Fibroblast of peridontal ligament (primary cell): ENCODE measurements around the gene YTHDC1.
A peak's percentile ranks its signal among the peaks of the same experiment; 100 is the strongest.
"Not testable (repeated sequence)": the region's sequence is repeated elsewhere in the genome, so short reads cannot be mapped to it uniquely, and the experiment has no call there.

Experiments
- DNase-seq: peaks from one replicate; pipeline ENCODE4 v3.0.0-alpha.2; 2010; ENCODE audit errors: extremely low read depth

The YTHDC1 gene

DNA sequence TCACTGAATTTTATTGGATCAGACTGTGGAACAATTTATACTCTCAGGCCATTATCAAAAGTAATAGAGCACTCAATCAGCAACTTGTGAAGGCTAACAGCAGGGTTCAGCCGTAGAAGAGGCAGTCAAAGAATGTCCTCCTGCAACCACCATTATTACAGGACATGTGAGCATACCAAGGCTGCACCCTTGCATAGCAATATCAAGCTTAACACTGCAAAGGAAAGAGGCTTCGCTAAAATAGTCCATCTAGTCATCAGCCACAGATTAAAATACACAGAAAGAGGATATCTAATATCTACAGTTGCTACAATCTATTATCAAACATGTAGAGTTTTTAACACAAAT lies 61.5 kb downstream of the YTHDC1 start:
- no peak for DNase-seq

DNA sequence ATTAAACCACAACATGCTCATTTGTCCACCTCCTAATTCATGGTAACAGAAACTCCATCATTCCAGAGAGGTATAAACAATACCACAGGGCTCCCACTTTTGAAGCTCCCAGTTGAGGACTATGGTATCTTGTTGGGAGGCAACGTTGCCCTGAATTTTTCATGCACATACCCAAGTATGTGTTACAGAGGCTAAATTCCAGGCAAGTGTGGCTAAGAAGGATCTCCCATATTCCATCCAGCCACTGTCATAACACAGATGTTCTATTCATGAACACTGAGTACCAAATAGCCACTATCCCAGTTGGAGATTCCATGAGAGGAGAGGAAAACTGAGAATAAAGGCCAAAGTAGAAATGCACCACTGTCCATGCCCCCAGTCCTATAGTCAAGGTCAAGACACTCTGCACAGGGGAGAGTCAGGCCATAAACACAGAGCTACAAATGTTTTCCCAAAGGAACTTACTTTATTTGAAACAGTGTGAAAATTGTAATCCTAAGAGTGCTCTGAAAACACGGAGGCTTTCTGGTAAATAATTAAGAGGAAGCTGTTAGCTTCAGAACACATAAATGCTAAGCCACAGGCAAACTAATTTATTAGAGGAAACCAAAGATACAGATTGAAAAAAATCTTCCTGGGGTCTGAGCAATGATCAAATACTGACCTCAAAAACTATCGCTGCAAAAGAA lies 62.0 kb downstream of the YTHDC1 start:
- DNase-seq: no peak

DNA sequence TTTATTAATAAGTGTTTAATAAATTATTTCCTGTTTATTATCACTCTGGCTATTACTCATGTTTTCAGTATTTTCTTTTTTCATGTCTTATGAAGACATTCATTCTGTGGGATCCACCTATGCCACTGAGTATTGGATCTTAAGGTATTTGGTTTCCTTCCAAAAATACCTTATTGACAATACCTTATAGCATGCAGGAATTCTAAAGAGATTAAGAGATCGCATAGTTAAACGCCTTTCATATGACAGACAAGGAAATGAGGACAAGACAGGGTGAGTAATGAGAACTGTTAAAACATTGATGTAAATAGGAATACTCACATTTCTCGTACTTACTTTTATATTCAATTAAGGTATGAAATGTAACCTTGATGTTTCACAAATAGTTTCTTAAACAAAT lies 66.2 kb downstream of the YTHDC1 start:
- DNase-seq: no peak

DNA sequence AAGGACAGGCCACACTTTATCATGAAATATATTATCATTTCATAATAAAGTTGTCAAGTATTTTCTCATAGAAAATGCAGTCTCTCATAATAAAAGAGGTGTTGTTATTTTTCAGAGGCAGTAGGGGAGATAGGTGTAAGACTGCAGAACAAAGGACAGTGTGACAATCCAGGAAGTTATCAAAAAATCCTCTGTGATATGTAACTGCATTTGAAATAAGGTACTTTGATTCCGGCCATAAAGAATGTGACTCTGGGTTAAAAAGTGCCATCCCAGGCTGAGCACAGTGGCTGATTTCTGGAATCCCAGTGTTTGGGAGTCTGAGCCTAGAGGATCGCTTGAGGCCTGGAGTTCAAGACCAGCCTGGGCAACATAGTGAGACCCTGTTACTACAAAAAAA lies 66.8 kb downstream of the YTHDC1 start:
- no peak for DNase-seq

DNA sequence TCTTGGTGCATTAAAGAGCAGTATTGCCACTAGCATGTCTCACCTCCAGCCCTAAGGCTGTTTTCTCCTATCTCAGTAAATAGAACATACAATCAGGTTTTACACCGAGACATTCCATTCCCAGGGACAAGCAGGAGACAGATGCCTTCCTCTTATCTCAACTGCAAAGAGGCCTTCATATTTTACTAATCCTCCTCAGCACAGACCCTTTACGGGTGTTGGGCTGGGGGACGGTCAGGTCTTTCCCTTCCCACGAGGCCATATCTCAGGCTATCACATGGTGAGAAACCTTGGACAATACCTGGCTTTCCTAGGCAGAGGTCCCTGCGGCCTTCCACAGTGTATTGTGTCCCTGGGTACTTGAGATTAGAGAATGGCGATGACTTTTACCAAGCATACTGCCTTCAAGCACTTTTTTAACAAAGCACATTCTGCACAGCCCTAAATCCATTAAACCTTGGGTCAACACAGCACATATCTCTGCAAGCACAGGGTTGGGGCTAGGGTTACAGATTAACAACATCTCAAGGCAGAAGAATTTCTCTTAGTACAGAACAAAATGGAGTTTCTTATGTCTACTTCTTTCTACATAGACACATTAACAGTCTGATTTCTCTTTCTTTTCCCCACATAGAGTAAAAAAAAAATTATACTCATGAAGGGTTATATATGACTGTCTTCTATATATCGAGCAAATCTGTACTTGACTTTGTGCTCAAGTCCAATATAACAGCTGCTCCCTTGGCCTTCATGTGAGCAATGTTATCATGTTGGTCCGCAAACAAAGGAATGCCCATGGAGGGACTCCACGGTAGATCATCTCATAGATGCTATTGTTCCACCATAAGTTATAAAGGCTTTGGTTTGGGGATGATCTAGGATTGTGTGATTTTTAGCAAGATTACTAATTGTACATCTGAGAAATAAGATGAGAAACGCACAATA lies 67.8 kb downstream of the YTHDC1 start:
- DNase-seq: not testable (repeated sequence)

DNA sequence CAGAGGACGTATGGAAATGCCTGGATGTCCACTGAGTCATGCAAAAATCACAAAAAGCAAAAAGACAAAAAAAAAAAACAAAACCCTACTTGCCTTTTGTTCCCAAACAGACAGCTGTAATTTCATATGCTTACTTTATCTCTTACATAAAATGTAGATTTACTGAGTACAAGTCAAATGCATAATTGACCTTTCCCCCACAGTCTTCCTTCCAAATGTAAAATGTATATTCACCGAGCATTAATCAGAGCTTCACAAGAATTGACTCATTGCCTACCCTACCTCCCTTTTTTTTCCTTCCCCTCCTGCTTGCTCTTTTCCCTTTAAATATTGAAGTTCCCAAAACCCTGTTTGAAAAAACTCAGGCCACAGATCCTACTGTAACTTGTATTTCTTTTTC lies 71.9 kb downstream of the YTHDC1 start:
- DNase-seq: no peak

DNA sequence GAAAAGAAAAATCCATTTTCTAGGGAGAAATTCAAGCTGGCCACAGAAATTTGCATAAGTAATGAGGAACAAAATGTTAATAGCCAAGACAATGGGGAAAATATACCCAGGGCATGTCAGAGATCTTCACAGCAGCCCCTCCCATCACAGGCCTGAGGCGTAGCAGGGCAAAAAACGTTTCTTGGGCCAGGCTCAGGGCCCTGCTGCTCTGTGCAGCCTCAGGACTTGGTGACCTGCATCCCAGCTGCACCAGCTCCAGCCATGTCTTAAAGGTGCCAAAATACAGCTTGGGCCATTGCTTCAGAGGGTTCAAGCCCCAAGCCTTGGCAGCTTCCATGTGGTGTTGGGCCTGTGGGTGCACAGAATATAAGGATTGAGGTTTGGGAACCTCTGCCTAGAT lies 72.3 kb downstream of the YTHDC1 start:
- no peak for DNase-seq

DNA sequence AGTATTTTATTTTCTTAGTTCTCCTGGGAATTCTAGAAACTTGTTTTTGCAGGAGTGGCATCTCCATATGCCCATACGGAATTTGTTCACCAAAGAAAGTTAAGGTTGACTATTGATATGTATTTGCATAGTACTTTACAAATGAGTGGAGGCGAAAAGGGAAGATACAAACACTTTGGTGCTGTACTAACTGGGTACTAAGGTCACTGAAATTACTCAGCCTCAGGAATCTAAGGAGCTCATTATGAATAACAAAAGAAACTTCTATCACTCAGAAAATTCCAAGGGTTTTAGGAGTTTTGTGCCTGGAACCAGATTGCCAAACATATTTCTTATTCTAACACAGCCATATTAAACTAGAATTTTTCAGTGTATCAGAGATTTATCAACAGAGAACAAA lies 77.0 kb downstream of the YTHDC1 start:
- peak; percentile 3 for DNase-seq

DNA sequence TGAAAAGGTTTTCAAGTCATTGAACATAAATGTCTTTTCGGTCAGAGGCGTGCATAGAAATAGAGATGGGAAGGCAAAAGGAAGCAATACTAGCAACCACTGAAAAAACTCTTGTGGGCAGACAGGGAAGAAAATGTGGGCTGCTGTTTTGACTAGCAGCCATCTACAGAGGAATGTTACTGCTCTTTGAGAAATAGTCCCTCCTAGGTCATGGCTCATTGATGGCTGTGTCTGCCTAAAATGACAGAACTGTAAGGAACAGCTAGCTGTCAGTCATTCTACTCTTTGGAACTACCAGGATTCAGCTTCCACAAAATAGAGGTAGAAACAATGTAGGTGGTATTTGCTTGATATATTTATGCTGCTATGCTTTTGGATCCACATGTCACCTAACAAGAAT lies 77.5 kb downstream of the YTHDC1 start:
- peak; percentile 19 for DNase-seq

DNA sequence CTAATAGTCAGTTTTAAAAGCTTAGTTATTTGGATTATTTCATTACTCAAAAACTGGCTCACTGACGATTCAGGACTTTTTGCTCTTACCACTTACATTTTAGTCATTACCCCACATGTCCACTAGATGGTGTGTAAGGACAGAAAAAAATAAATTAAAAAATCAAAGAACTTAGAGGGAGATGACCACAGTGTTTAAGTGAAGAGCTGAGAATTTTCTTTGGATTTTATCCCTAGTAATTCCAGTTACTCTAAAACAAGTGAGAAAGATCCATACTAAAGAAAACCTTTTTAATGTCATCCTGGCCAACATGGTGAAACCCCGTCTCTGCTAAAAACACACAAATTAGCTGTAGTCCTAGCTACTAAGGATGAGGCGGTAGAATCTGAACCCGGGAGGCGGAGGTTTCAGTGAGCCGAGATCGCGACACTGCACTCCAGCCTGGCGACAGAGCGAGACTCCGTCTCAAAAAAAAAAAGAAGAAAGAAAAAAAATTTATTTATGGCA lies 78.0 kb downstream of the YTHDC1 start:
- peak; percentile 82 for DNase-seq

DNA sequence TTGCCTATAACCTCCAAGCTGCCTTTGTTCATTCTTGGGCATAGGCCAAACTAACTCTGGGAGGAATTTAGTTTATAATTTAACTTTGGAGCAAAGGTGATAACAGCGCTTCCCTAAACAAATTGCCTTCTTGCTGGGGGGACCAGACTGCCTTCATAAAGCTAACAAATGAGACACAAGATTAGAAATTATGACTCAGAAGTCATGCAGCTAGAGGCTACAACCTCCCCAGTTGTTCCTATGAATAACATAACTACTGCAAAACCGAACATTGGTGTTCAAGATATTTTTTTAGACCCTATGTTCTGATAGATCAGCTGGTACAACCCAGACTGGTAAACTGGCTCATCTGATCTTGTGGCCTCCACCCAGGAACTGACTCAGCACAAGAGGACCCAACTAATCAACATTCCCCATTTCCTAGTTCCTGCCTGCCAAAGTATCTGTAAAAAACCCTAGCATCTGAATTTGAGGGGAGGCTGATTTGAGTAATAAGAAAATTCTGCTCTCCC lies 82.4 kb downstream of the YTHDC1 start:
- DNase-seq: peak; percentile 8

DNA sequence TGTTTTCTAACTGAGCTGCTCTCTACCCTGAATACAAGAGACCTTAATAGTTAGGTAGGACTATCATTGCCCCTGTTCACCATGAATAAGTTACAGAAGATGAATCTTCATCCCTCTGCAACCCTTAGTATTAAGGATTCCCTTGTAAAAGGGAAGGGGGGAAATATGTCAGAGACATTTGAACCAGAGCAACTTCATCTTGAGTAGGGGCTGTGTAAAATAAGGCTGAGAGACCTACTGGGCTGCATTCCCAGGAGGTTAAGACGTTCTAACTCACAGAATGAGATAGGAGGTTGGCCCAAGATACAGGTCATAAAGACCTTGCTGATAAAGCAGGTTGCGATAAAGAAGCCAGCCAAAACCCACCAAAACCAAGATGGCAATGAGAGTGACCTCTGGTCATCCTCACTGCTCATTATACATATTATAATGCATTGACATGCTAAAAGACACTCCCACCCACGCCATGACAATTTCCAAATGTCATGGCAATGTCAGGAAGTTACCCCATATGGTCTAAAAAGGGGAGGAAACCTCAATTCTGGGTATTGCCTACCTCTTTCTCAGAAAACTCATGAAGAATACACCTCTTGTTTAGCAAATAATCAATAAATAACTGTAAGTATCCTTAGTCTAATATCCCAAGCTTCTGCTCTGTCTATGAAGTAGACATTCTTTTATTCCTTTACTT lies 84.9 kb downstream of the YTHDC1 start:
- no peak for DNase-seq
